GM19240 (cell line): ENCODE data around the gene NUP42.
"Not testable (repeated sequence)": the region's sequence is repeated elsewhere in the genome, so short reads cannot be mapped to it uniquely, and the experiment has no call there.

Experiments used
- DNase-seq: peaks from one replicate; pipeline ENCODE4 v3.0.0; 2011; ENCODE audit warnings: low spot score; ENCODE audit not compliant: insufficient read length

NUP42 gene

GRCh38 chr7:23181684-23182553 lies at the start of gene NUP42:
TSS of gene NUP42 (plus strand) at chr7:23182048. CDS start at chr7:23182086, 38 bp downstream.
- peak; percentile 62 for DNase-seq

- no peak for DNase-seq
These were observed 48.1 kb upstream of the NUP42 start for GRCh38 chr7:23133797-23134196.

GRCh38 chr7:23135755-23136154 lies 46.1 kb upstream of the NUP42 start:
- DNase-seq, result no peak

- DNase-seq, result no peak
These were observed 45.6 kb upstream of the NUP42 start for GRCh38 chr7:23136216-23136615.

- DNase-seq, result no peak
These were observed 24.2 kb upstream of the NUP42 start for GRCh38 chr7:23157679-23158078.

GRCh38 chr7:23158546-23158945 lies 23.3 kb upstream of the NUP42 start:
- DNase-seq, result no peak

- DNase-seq, result no peak
These were observed 20.4 kb upstream of the NUP42 start for GRCh38 chr7:23161482-23161881.

GRCh38 chr7:23164846-23165245 lies 17.0 kb upstream of the NUP42 start:
- no peak for DNase-seq

- no peak for DNase-seq
These were observed 16.5 kb upstream of the NUP42 start for GRCh38 chr7:23165316-23165715.

GRCh38 chr7:23167691-23168090 lies 14.2 kb upstream of the NUP42 start:
- DNase-seq, result no peak

GRCh38 chr7:23168111-23168885 lies 13.6 kb upstream of the NUP42 start:
- no peak for DNase-seq

- no peak for DNase-seq
These were observed 5.9 kb upstream of the NUP42 start for GRCh38 chr7:23175938-23176337.

GRCh38 chr7:23183279-23184012 lies 1.6 kb downstream of the NUP42 start:
- no peak for DNase-seq

GRCh38 chr7:23184291-23184690 lies 2.4 kb downstream of the NUP42 start:
- DNase-seq, result no peak

- no peak for DNase-seq
These were observed 3.0 kb downstream of the NUP42 start for GRCh38 chr7:23184709-23185359.

GRCh38 chr7:23185980-23186379 lies 4.1 kb downstream of the NUP42 start:
- DNase-seq, result no peak

GRCh38 chr7:23191022-23191421 lies 9.2 kb downstream of the NUP42 start:
- DNase-seq, result no peak

- not testable (repeated sequence) for DNase-seq
These were observed 11.9 kb downstream of the NUP42 start for GRCh38 chr7:23193650-23194227.

GRCh38 chr7:23196306-23196705 lies 14.5 kb downstream of the NUP42 start:
- DNase-seq, result no peak

- DNase-seq, result not testable (repeated sequence)
These were observed 15.9 kb downstream of the NUP42 start for GRCh38 chr7:23197745-23198144.

GRCh38 chr7:23200331-23200730 lies 18.5 kb downstream of the NUP42 start:
- DNase-seq, result no peak
